ENCODE measurements around the gene CTBS. TPM values are rescaled to one million over a fixed set of nuclear protein-coding genes. Genes with fewer than 3 reads are reported as not detected.
A peak's percentile ranks its signal among the peaks of the same experiment; 100 is the strongest.

CTBS gene
- total and polyA plus RNA-seq, 2 of the 13 experiments (the other 11 are each of a cell fraction or from before 2014, with no cell fraction given), result 4.7 to 12.4 TPM

DNA sequence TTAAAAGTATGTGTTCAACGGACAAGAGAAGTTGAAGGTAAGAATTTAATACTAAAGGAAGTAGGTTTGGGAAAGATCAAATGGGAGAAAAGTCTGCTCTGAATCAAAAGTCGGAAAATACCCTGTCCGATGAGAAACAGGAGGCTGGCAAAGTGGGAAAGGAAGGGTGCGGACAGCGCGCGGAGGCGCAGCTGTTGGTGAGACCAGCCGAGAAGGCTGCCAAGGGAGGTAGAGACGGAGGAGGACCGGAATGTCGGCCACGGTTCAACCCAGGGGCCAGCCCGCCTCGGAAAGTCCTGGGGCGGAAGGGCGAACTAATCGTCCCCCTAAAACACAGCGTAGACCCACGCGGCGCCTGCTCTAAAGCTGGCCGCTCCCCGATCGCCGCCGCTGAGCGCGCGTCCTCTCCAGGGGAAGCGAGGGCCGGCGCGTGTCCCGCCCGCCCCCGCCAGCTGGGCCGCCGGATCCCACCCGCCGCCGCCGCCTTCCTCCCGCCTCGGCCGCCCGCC, 68.7 kb downstream of the CTBS start (continued):
- TF ChIP-seq UBTF (CRISPR knock-in tag; IDR thresholded peaks at IDR 0.05) (peak; percentile 59), EP300 (IDR thresholded peaks at IDR 0.05; ENCODE audit: low read depth in 2 of 2, low read length in 2 of 2) (no peak), EP300 (CRISPR knock-in tag; IDR thresholded peaks at IDR 0.05; ENCODE audit: borderline replicate concordance) (no peak), ZNF574 (CRISPR knock-in tag; IDR thresholded peaks at IDR 0.05) (no peak), THYN1 (CRISPR knock-in tag; IDR thresholded peaks at IDR 0.05; ENCODE audit: borderline replicate concordance, low read depth) (no peak), ZNF761 (CRISPR knock-in tag; conservative IDR thresholded peaks at IDR 0.05) (no peak), ZNF674 (CRISPR knock-in tag; IDR thresholded peaks at IDR 0.05; ENCODE audit: low read depth) (no peak), RBFOX2 (IDR thresholded peaks at IDR 0.05; ENCODE audit: low read depth, low read length) (no peak), MED8 (CRISPR knock-in tag; IDR thresholded peaks at IDR 0.05; ENCODE audit: insufficient replicate concordance) (no peak), SRSF4 (IDR thresholded peaks at IDR 0.05; ENCODE audit: low read depth, low read length, poor library complexity, severe bottlenecking) (no peak), ZNF547 (CRISPR knock-in tag; IDR thresholded peaks at IDR 0.05) (no peak), ZNF772 (CRISPR knock-in tag; IDR thresholded peaks at IDR 0.05) (no peak), ZNF318 (CRISPR knock-in tag; IDR thresholded peaks at IDR 0.05) (no peak), ZMYM2 (CRISPR knock-in tag; IDR thresholded peaks at IDR 0.05) (no peak)
- TF ChIP-seq, protein P1, sequence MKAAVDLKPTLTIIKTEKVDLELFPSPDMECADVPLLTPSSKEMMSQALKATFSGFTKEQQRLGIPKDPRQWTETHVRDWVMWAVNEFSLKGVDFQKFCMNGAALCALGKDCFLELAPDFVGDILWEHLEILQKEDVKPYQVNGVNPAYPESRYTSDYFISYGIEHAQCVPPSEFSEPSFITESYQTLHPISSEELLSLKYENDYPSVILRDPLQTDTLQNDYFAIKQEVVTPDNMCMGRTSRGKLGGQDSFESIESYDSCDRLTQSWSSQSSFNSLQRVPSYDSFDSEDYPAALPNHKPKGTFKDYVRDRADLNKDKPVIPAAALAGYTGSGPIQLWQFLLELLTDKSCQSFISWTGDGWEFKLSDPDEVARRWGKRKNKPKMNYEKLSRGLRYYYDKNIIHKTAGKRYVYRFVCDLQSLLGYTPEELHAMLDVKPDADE (CRISPR knock-in tag; IDR thresholded peaks at IDR 0.05), result no peak

Data from HepG2 (cell line).